Fibroblast of lung (primary cell): ENCODE data around the gene C4orf50. TPM values are rescaled to one million over a fixed set of nuclear protein-coding genes. Genes with fewer than 3 reads are reported as not detected.

Source experiments
- DNase-seq, 2 donors: peaks; one replicate each; pipeline versions ENCODE4 v3.0.0 to v3.0.0-alpha.2; 2010; ENCODE audit warnings: low read depth in 2 of 2
- H2AFZ ChIP-seq: 2 replicates; pipeline ENCODE4 v1.5.1; 2012; ENCODE audit warnings: low read length, control low read depth, inconsistent platforms
- H3K27ac ChIP-seq: 2 replicates; pipeline ENCODE4 v1.5.1; 2011; ENCODE audit warnings: low read length, control low read depth; ENCODE audit not compliant: insufficient read depth
- H3K27me3 ChIP-seq: 2 replicates; pipeline ENCODE4 v1.5.1; 2011; ENCODE audit warnings: mild to moderate bottlenecking, low read length; ENCODE audit not compliant: control insufficient read depth, insufficient read depth
- H3K36me3 ChIP-seq: 2 replicates; pipeline ENCODE4 v1.5.1; 2011; ENCODE audit warnings: low read length; ENCODE audit not compliant: control insufficient read depth, insufficient read depth
- H3K4me1 ChIP-seq: 2 replicates; pipeline ENCODE4 v1.5.1; 2011; ENCODE audit warnings: low read length; ENCODE audit not compliant: control insufficient read depth, insufficient read depth; ENCODE audit errors: extremely low read depth
- H3K4me2 ChIP-seq: 2 replicates; pipeline ENCODE4 v1.5.1; 2011; ENCODE audit warnings: low read length, control low read depth; ENCODE audit not compliant: insufficient read depth; ENCODE audit errors: extremely low read depth
- H3K4me3 ChIP-seq, 4 experiments: fragments of 200-600 bp in 1 of 4; sonication (generic) in 1 of 4; replicated peaks in 1 of 4; 2 replicates each; pipeline ENCODE4 v1.5.1; 2011 to 2016; ENCODE audit warnings: low read length in 4 of 4, low read depth in 3 of 4, mild to moderate bottlenecking in 3 of 4, control low read depth in 2 of 4, inconsistent platforms in 1 of 4, mixed read lengths in 1 of 4; ENCODE audit not compliant: insufficient read depth in 1 of 4; ENCODE audit errors: control extremely low read depth in 1 of 4
- H3K79me2 ChIP-seq: 2 replicates; pipeline ENCODE4 v1.5.1; 2012; ENCODE audit warnings: mild to moderate bottlenecking, low read length, inconsistent platforms; ENCODE audit not compliant: control insufficient read depth, insufficient read depth
- H3K9ac ChIP-seq: 2 replicates; pipeline ENCODE4 v1.5.1; 2011; ENCODE audit warnings: mild to moderate bottlenecking, low read length, control low read depth; ENCODE audit not compliant: insufficient read depth
- H3K9me3 ChIP-seq: 2 replicates; pipeline ENCODE4 v1.5.1; 2012; ENCODE audit warnings: low read depth, low read length; ENCODE audit not compliant: control insufficient read depth, insufficient read depth
- H4K20me1 ChIP-seq: 2 replicates; pipeline ENCODE4 v1.5.1; 2011; ENCODE audit warnings: low read length; ENCODE audit not compliant: control insufficient read depth, insufficient read depth; ENCODE audit errors: extremely low read depth
- CTCF ChIP-seq, 2 donors: IDR thresholded peaks in 1 of 2; conservative IDR thresholded peaks in 1 of 2; 1 replicate in 1 of 2; 2 replicates in 1 of 2; pipeline ENCODE4 v1.5.1; 2011 to 2012; ENCODE audit warnings: low read length in 2 of 2, control low read depth in 1 of 2, inconsistent platforms in 1 of 2, low read depth in 1 of 2, mild to moderate bottlenecking in 1 of 2
- EZH2 ChIP-seq: IDR thresholded peaks from 2 replicates; pipeline ENCODE4 v1.5.1; 2012; ENCODE audit warnings: low read length, control low read depth, mild to moderate bottlenecking; ENCODE audit errors: missing control alignments
- polyA plus RNA-seq, 2 donors: library from polyadenylated mRNA; depleted of rRNA in 1 of 2; stranded (reverse) in 1 of 2; unstranded in 1 of 2; fragments of >200 nt; gene quantifications; 2 replicates each; pipeline ENCODE4 v1.2.1, GENCODE V29; 2011 to 2012; ENCODE audit warnings: missing spikeins in 1 of 2
- total RNA-seq: library from RNA; depleted of rRNA; stranded (reverse); fragments of >200 nt; gene quantifications from 2 replicates; pipeline ENCODE4 v1.2.1, GENCODE V29; 2014

C4orf50 gene
- total and polyA plus RNA-seq, 2 donors (not counting 1 experiment from before 2014, with no cell fraction given): not detected

- TF ChIP-seq CTCF (conservative IDR thresholded peaks at IDR 0.05 in 1 of 2, IDR thresholded peaks at IDR 0.05 in 1 of 2; ENCODE audit: low read depth in 1 of 2, low read length in 2 of 2): no peak
- TF ChIP-seq EZH2: no peak
- no peaks in the 10 kb centered on the region for H3K36me3 ChIP-seq
- no peaks in the 10 kb centered on the region for H4K20me1 ChIP-seq
- no peak overlapping the region for H3K27ac ChIP-seq
- no peak overlapping the region for H2AFZ ChIP-seq
- no peaks in the 10 kb centered on the region for H3K27me3 ChIP-seq
- no peak overlapping the region for H3K9ac ChIP-seq
- DNase-seq: no peak
- no peaks in the 10 kb centered on the region for H3K9me3 ChIP-seq
- no peaks in the 10 kb centered on the region for H3K79me2 ChIP-seq
- no peak overlapping the region for H3K4me3 ChIP-seq
- no peak overlapping the region for H3K4me2 ChIP-seq
- no peaks in the 10 kb centered on the region for H3K4me1 ChIP-seq
Observed at GRCh38 chr4:5919571-5919970, 98.7 kb downstream of the C4orf50 start.

- H3K27me3 ChIP-seq: no peaks in the 10 kb centered on the region
- H3K9ac ChIP-seq: no peak overlapping the region
- no peak for DNase-seq
- no peaks in the 10 kb centered on the region for H3K4me1 ChIP-seq
- H3K79me2 ChIP-seq: no peaks in the 10 kb centered on the region
- H3K27ac ChIP-seq: no peak overlapping the region
- no peak overlapping the region for H2AFZ ChIP-seq
- TF ChIP-seq CTCF (conservative IDR thresholded peaks at IDR 0.05 in 1 of 2, IDR thresholded peaks at IDR 0.05 in 1 of 2; ENCODE audit: low read depth in 1 of 2, low read length in 2 of 2) (no peak), EZH2 (no peak)
- no peaks in the 10 kb centered on the region for H3K36me3 ChIP-seq
- no peak overlapping the region for H3K4me3 ChIP-seq
- no peak overlapping the region for H3K4me2 ChIP-seq
- no peaks in the 10 kb centered on the region for H4K20me1 ChIP-seq
- H3K9me3 ChIP-seq: no peaks in the 10 kb centered on the region
Observed at GRCh38 chr4:5919044-5919443, 99.2 kb downstream of the C4orf50 start.

- Histone ChIP-seq H3K36me3 (no peaks in the 10 kb centered on the region), H3K9ac (no peak overlapping the region), H3K4me1 (no peaks in the 10 kb centered on the region), H3K4me2 (no peak overlapping the region), H3K4me3 (no peak overlapping the region), H3K79me2 (no peaks in the 10 kb centered on the region), H3K9me3 (no peaks in the 10 kb centered on the region), H3K27me3 (no peaks in the 10 kb centered on the region), H3K27ac (no peak overlapping the region), H4K20me1 (no peaks in the 10 kb centered on the region), H2AFZ (no peak overlapping the region)
- no peak for DNase-seq
- TF ChIP-seq EZH2 (no peak), CTCF (conservative IDR thresholded peaks at IDR 0.05 in 1 of 2, IDR thresholded peaks at IDR 0.05 in 1 of 2; ENCODE audit: low read depth in 1 of 2, low read length in 2 of 2) (no peak)
Observed at GRCh38 chr4:5918331-5918985, 99.8 kb downstream of the C4orf50 start.
